NT2/D1 (cell line): ENCODE measurements around the gene HJURP.

Source experiments
- DNase-seq: peaks from one replicate; pipeline ENCODE4 v3.0.0-alpha.2; 2011; ENCODE audit warnings: low read depth, low spot score
- H3K27me3 ChIP-seq: 2 replicates; pipeline ENCODE4 v1.6.0; 2011; ENCODE audit warnings: mild to moderate bottlenecking; ENCODE audit not compliant: insufficient read length, insufficient read depth
- H3K36me3 ChIP-seq: 2 replicates; pipeline ENCODE4 v1.6.1; 2011; ENCODE audit warnings: mild to moderate bottlenecking, low read length, mixed read lengths; ENCODE audit not compliant: insufficient read depth, insufficient read length
- H3K4me1 ChIP-seq: 2 replicates; pipeline ENCODE4 v1.5.1; 2011; ENCODE audit not compliant: insufficient read depth, insufficient read length
- H3K4me3 ChIP-seq: 2 replicates; pipeline ENCODE4 v1.5.1; 2011; ENCODE audit warnings: low read depth; ENCODE audit not compliant: insufficient read length
- H3K9ac ChIP-seq: 2 replicates; pipeline ENCODE4 v1.6.0; 2011; ENCODE audit warnings: low read depth; ENCODE audit not compliant: insufficient read length
- H3K9me3 ChIP-seq: 2 replicates; pipeline ENCODE4 v1.5.1; 2011; ENCODE audit warnings: mild to moderate bottlenecking, low read length; ENCODE audit not compliant: insufficient read depth
- SUZ12 ChIP-seq: IDR thresholded peaks from 2 replicates; pipeline ENCODE4 v1.6.1; 2011; ENCODE audit not compliant: insufficient read length, insufficient read depth; ENCODE audit errors: extremely low read depth
- YY1 ChIP-seq: IDR thresholded peaks from 2 replicates; pipeline ENCODE4 v1.6.1; 2011; ENCODE audit not compliant: insufficient read length, insufficient read depth
- ZNF274 ChIP-seq: IDR thresholded peaks from 2 replicates; pipeline ENCODE4 v1.6.1; 2011; ENCODE audit warnings: mild to moderate bottlenecking, low read depth, low read length

HJURP gene

DNA sequence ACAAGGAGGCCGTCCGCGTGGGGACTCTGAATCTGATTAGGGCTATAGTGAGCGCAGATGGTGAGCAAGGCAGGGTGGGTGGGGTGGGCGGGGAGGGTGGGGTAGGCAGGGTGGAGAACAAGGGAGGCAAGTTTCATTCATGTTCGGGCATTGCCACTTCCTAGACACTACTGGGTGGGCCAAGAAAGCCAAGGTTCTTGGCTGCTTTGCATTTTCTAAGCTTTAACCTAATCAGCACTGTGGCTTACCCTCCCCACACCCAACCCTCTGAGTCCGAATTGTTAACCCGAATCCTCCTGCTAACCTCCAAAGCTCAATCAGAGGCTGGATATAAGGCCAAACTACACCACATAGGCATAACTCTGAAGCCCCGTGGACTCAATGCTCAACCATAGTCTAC, 58.1 kb downstream of the HJURP start:
- DNase-seq = no peak
- peaks cover 3% of the 10 kb centered on the region for H3K27me3 ChIP-seq
- H3K4me3 ChIP-seq = no peak overlapping the region
- TF ChIP-seq ZNF274 (no peak), YY1 (no peak), SUZ12 (no peak)
- H3K36me3 ChIP-seq = no peaks in the 10 kb centered on the region
- no peaks in the 10 kb centered on the region for H3K9me3 ChIP-seq
- no peak overlapping the region for H3K9ac ChIP-seq
- peaks cover 3% of the 10 kb centered on the region for H3K4me1 ChIP-seq

DNA sequence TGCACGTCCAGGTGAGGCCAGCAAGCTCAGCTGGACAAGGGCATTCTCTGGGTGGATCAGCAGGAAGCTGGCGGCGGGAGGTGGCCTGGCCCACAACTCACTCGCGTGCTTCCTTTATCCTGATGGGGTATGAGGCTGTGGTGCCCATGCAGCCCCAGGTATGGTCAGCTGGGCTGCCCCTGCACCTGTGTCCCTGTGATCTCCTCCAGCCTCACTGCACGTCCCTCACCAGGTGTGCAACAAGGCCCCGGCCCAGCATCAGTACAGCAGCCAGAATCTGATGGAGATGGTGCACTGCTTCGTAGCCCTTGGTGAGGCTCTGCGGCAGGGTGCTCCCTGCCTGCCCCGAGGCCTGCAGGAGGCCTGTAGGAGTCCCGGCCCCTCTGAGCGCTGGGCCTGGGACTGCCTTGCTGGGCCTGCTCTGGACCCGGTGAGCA, 58.6 kb downstream of the HJURP start:
- no peaks in the 10 kb centered on the region for H3K9me3 ChIP-seq
- H3K27me3 ChIP-seq = peaks cover 6% of the 10 kb centered on the region
- peaks cover 3% of the 10 kb centered on the region for H3K4me1 ChIP-seq
- H3K36me3 ChIP-seq = no peaks in the 10 kb centered on the region
- TF ChIP-seq SUZ12 (no peak), YY1 (no peak), ZNF274 (no peak)
- H3K9ac ChIP-seq = no peak overlapping the region
- DNase-seq = no peak
- no peak overlapping the region for H3K4me3 ChIP-seq

DNA sequence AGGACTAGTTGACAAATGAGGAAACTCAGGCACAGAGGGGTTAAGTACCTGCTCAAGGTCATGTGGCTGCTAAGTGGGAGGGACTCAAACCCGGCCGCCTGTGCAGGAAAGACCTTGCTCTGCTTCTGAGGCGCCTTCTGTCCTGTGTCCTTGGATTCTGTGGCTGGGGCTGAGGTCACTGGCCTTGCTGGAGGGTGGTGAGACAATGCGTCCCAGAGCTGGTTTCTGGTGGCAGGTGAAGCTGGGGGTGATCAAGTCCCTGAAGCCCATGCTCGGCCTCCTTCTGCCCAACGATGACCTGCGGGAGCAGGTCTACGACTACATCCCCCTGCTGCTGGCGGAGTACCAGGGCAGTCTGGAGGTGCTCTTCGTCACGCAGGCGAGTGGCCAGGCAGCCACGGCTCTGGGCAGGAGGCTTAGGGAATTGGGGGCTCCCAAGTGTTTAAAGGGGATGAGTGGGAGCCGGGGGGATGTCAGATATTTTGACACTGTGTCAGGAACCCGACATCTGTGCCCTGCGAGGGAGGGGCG, 60.1 kb downstream of the HJURP start:
- Histone ChIP-seq H3K9me3 (no peaks in the 10 kb centered on the region), H3K4me3 (no peak overlapping the region), H3K9ac (no peak overlapping the region), H3K27me3 (peaks cover 6% of the 10 kb centered on the region), H3K36me3 (no peaks in the 10 kb centered on the region), H3K4me1 (peaks cover 2% of the 10 kb centered on the region)
- TF ChIP-seq SUZ12 (no peak), YY1 (no peak), ZNF274 (no peak)
- no peak for DNase-seq

DNA sequence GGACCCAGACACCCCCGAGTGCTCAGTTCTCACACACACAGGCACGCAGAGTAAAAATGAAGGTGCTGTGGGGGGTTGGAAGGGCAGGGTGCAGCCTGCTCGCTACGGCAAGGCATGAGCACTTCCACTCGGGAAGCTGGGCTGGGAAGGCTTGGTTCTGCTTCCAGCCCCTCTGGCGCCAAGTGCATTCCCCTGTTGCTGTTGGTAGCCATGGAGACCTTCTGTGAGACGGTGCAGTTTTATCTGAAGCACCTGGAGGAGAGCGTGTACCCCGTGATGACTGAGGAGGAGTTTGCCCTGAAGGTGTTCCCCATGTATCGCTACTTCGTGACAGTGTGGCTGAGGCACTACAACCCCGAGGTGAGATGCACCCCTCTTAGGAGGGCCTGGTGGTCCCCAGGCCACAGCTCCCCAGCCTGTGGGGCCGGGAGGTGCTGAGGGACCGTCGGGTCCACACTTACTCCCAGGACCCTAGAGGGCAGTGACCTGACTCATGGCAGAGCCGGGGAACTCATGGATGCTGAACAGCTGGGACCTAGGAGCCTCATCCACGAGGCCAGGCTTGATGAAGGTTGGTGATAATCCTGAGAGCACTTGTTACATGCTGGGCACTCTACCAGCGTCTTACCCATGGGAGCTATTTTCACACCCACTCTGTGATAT, 60.7 kb downstream of the HJURP start:
- Histone ChIP-seq H3K27me3 (peaks cover 6% of the 10 kb centered on the region), H3K36me3 (no peaks in the 10 kb centered on the region), H3K9ac (no peak overlapping the region), H3K9me3 (no peaks in the 10 kb centered on the region), H3K4me3 (no peak overlapping the region), H3K4me1 (no peaks in the 10 kb centered on the region)
- TF ChIP-seq ZNF274 (no peak), YY1 (no peak), SUZ12 (no peak)
- DNase-seq = no peak

DNA sequence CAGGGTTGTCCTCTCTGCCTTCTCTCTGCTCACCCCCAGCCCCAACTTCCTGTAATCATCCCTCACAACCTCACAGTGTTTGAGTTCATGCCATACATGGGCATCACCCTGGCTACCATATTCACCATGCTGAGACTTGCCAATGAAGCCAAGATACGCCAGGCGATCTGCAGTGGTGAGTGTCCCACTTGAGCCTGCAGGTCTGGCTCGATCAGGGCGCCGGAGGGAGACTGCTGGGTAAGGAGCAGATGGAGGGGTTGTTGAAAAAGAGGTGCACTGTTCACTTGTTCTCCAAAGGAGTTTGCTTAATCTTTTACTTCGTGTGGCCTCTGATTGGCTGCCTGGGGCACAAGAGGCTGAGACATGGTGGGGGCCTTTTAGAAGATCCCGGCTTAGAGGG, 61.6 kb downstream of the HJURP start:
- Histone ChIP-seq H3K9me3 (no peaks in the 10 kb centered on the region), H3K9ac (no peak overlapping the region), H3K36me3 (no peaks in the 10 kb centered on the region), H3K4me3 (no peak overlapping the region), H3K27me3 (peaks cover 6% of the 10 kb centered on the region), H3K4me1 (no peaks in the 10 kb centered on the region)
- DNase-seq = no peak
- TF ChIP-seq YY1 = no peak
- no peak for TF ChIP-seq ZNF274
- TF ChIP-seq SUZ12 = no peak

DNA sequence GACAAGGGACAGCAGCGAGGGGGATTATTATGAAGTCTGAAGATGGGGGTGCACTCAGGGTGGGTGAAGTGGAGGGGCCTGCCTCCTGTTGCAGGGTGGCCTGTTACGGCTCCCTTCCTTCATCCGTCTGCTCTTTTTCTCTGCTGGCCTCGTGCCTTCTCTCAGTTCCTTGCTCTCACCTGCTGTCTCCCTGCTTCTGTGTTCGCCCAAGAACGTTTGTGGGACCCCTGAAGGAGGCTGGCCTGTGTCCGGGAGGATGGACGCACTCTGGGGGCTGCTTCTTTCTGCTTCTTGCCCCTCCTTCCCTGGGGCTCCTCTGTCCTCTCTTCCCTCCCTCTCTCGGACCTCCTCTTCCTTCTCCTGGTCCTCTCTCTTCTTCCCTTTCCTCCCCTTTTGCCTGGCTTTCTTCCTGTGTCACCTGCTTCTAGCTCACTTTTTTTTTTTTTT, 62.4 kb downstream of the HJURP start:
- Histone ChIP-seq H3K4me3 (no peak overlapping the region), H3K27me3 (peaks cover 6% of the 10 kb centered on the region), H3K4me1 (no peaks in the 10 kb centered on the region), H3K36me3 (no peaks in the 10 kb centered on the region), H3K9me3 (no peaks in the 10 kb centered on the region), H3K9ac (no peak overlapping the region)
- TF ChIP-seq YY1 = no peak
- TF ChIP-seq ZNF274 = no peak
- TF ChIP-seq SUZ12 = no peak
- no peak for DNase-seq

DNA sequence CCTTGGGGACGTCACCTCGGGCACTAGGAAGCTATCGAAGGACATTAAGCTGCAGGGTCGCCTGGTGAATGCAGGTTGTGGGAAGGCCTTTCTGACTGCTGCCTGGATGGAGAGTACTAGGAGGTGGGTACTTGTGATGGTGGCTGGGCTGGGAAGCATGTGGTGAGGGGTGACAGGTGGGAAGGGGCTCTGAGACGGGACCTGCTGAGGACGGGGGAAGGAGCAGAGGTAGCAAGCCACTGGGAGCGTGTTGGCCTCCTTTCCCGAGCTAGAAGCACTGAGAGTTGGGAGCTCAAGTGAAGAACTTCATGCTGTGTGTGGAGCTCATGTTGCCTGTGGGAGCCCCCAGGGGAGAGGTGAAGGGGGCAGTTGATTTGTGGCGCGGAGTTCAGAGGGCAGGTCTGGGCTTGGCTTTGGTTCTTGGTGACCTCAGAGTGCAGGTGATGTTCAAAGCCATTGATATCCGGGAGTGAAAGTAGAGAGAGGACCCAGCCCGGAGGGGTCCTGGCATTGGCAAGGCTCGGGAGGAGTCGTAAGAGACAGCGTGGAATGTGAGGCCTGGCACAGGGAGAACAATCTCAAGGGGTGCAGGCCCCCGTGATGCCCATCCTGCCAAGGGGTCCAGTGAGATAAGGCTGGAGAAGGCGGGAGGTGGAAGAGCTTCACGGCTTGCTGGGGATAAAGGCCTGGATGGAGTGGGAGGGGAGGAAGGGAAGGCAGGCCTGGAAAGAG, 63.0 kb downstream of the HJURP start:
- no peak for TF ChIP-seq SUZ12
- TF ChIP-seq YY1 = no peak
- no peak for TF ChIP-seq ZNF274
- Histone ChIP-seq H3K4me3 (no peak overlapping the region), H3K36me3 (no peaks in the 10 kb centered on the region), H3K4me1 (no peaks in the 10 kb centered on the region), H3K9me3 (no peaks in the 10 kb centered on the region), H3K27me3 (peaks cover 6% of the 10 kb centered on the region), H3K9ac (no peak overlapping the region)
- DNase-seq = no peak
